ENCODE measurements around the gene NBPF4.
A peak's percentile ranks its signal among the peaks of the same experiment; 100 is the strongest.
"Not testable (repeated sequence)": the region's sequence is repeated elsewhere in the genome, so short reads cannot be mapped to it uniquely, and the experiment has no call there.

Gene NBPF4

GRCh38 chr1:108211014-108211413 is 32.9 kb downstream of the NBPF4 start:
- no peak for DNase-seq

GRCh38 chr1:108209456-108210108 is 34.3 kb downstream of the NBPF4 start:
- no peak for DNase-seq

- no peak for DNase-seq
These were observed 35.0 kb downstream of the NBPF4 start for GRCh38 chr1:108208724-108209446.

DNA sequence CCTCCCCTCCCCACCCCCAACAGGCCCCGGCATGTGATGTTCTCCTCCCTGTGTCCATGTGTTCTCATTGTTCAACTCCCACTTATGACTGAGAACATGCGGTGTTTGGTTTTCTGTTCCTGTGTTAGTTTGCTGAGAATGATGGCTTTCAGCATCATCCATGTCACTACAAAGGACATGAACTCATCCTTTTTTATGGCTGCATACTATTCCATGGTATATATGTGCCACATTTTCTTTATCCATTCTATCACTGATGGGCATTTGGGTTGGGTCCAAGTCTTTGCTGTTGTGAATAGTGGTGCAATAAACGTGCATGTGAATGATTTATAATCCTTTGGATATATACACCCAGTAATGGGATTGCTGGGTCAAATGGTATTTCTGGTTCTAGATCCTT is 40.3 kb downstream of the NBPF4 start:
- not testable (repeated sequence) for DNase-seq

DNA sequence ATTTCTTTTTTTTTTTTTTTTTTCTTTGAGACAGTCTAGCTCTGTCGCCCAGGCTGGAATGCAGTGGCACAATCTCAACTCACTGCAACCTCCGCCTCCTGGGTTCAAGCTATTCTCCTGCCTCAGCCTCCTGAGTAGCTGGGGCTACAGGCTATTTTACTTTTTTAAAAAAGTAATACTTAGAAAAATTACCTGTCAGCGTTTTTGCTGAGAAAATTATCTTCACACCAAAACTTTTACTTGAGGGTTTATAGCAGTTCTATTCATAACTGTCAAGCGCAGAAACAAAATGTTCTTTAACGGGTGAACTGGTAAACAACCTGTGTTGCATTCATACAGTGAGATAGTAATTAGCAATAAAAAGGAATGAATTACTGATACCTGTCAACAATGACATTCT is 42.2 kb downstream of the NBPF4 start:
- DNase-seq: no peak

DNA sequence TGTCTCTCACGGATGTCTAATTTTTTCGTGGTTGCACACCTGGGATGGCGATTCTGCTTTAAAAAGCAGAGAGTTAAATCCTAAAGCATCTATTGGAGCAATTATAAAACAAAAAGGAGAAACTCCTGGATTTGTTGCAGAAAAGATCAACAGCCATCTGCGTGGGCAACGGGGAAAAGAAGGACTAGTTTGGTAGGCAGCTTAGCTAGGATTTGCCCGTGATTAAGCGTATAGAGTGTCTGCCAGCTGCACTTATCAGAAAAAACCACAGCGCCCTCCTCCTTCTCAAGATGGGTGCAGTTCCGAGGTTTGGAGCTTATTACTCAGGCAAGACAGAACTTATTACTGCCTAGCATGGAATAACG is 43.2 kb downstream of the NBPF4 start:
- peak; percentile 77 to 84 (median 79) for DNase-seq

DNA sequence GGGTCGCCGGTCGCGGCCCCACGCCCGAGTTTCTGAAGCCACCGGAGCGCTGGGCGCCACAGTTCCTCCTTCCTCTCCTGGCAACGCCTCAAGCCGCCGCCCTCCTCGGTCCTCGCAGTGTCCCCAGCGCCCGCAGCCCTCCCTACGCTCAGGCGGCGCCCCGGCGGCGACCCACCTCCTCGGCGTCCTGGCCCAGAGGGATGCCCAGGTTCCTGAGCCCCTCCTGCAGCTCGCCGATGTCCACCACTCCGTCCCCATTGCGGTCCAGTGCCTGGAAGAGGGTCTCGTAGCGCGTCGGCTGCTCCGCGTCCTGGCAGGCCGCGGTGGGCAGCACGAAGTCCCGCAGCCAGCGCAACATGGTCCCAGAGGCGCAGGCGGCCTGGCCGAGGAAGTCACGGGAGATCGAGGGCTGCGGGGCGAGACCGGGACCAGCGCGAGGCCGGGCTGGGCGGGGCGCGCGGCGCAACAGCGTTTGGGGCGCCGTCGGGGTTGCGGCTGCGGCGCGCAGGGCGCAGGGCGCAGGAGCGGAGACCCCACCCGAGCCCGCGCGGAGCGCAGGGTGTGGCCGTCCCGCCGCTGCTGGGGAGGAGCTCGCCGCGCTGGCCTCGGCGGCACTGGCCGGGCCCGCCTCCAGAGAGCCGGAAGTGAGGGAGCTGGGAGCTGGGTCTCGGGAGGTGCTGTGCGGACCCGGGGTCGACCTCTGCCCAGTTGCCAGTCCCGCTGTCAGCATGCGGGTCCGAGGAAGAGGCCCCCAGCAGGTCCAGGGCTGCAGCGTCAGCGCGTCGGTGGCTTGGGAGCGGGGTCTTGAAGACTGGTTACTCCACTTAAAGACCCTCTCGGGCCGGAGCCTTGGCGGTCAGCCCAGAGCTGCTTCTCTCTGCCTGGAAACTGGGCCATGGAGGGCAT is 43.8 kb downstream of the NBPF4 start, which contains the start of gene SLC25A24:
TSS of gene SLC25A24 (minus strand) at position 563 of the 906 bp plus-strand sequence. CDS start at position 358, 205 bp downstream.
- peak; percentile 79 to 93 (median 88) for DNase-seq

GRCh38 chr1:108199201-108199691 is 44.6 kb downstream of the NBPF4 start:
- DNase-seq: peak; percentile 39 to 56 (median 56)

DNA sequence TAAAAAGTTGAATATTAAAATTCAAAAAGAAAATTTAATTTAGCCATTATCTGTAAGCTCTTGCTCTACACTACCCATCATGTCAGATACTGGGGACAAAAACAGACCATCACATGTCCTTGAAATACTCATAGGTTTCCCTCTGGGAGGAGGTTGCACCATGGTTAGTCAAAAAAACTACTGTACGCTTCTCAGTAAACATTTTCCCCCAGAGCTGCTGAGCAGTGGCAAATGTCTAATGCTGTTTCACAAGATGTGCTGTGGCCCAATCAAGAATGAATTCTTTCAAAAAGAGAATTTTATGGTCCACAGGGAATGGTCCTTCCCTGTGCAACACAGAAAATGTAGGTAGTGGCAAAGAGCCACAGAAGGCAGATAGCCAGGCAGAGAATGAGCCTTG is 49.8 kb downstream of the NBPF4 start:
- DNase-seq: peak in 1 of 3 donors; percentile 13

DNA sequence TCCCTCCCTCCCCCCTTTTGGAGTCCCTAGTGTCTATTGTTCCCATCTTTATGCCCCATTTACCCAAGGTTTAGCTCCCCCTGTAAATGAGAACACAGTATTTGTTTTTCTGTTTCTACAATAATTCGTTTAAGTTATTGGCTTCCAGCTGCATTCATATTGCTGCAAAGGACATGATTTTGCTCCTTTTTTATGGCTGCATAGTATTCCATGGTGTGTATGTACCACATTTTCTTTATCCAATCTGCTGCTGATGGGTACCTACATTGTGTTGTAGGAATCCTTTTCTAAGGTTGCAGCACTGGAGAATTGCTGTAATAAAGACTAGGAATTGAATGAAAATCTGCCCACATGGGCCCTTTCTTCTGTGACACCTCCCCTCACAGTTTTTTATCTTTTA is 50.5 kb downstream of the NBPF4 start:
- no peak for DNase-seq

GRCh38 chr1:108192581-108192980 is 51.3 kb downstream of the NBPF4 start:
- no peak for DNase-seq

GRCh38 chr1:108190686-108191416 is 53.0 kb downstream of the NBPF4 start:
- no peak for DNase-seq

DNA sequence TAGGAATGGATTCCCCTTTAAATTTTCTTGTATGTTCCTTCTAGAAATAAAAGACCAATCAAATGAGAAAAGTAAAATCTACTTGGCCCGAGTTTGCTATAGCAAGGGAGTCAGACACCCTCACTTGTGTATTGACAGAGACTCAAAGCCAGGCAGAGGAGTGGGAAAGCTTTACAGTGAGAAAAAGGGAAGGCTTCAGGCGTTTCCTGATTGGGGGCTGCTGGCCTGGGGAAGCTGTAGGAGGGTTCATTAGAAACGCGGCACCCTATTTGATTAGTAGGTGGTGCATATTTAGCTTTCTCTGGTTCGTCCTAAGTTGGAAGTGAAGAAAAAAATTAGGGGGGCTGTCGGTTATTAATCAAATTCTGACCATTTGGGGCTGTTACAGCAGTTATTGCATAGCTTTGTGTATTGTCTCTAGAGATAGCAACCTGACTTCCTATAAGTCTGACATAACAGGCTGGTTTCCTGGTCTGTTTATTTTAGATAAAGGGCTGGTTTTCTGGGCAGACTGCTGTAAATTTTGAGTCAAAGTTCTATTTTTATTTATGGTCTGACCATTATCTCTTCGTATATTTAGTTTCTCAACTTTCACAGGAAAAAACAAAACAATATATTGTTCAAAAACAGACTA is 53.8 kb downstream of the NBPF4 start:
- no peak for DNase-seq

GRCh38 chr1:108188801-108189200 is 55.1 kb downstream of the NBPF4 start:
- DNase-seq: no peak

DNA sequence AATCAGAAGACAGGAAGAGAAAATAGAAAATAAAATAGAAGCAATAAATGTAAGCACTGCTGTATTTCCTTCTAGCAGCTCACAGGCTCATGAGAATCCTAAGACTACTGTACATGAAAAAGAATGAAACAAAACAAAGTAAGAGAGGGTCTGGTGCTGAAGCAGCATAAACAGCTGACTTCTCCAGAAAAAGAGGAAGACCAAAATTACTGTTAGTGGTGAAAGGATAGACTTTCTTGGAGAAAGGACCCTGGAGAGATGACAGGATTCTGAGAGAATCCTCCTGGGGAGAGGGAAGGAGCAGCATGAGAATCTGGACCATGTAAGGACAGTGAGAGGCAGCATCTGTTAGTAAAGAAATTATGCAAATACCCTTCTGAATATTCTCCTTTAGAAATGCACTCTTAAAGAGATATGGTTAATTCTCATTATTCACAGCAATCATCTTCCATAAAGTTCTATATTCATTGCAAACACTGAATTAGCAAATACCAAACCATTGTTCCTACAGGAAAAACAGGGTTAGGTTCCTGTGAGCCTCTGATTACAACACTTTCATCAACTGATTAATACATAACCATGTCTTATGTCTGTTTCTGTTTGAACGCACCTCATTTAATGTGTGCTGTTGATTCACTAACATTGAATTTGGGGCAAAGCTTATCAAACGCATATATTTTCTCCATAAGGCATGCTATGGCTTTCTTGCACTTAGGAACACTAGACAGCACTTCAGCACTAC is 60.7 kb downstream of the NBPF4 start:
- peak in 2 of 3 donors; percentile 38 to 42 for DNase-seq

DNA sequence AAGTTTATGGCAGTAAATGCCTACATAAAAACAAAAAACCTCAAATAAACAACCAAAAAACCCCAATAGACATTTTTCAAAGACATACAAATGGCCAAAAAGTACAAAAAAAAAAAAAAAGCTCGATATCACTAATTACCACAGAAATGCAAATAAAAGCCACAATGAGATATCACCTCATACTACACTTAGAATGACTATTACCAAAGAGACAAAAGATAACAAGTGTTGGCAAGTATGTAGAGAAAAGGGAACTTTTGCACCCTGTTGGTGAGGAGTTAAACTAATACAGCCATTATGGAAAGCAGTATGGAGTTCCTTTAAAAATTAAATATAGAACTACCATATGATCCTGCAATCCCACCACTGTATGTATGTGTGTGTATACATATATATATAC is 64.9 kb downstream of the NBPF4 start:
- DNase-seq: no peak
